Upper lobe of right lung (tissue), 1 donor: ENCODE data around the gene SLC6A18. TPM values are rescaled to one million over a fixed set of nuclear protein-coding genes. Genes with fewer than 3 reads are reported as not detected.
"Not testable (repeated sequence)": the region's sequence is repeated elsewhere in the genome, so short reads cannot be mapped to it uniquely, and the experiment has no call there.

Source experiments
- ATAC-seq: fragments of 200-7000 bp; cut with Tn5 transposase; one replicate; pipeline ENCODE4 v1.9.1; 2020; ENCODE audit warnings: mild to moderate bottlenecking, moderate library complexity
- DNase-seq: peaks from one replicate; pipeline ENCODE4 v3.0.0-alpha.2; 2020
- H3K27ac ChIP-seq: fragments of 200-600 bp; one replicate; pipeline ENCODE4 v1.8.0; 2022
- H3K27me3 ChIP-seq: fragments of 200-600 bp; one replicate; pipeline ENCODE4 v1.8.0; 2022; ENCODE audit warnings: mild to moderate bottlenecking
- H3K36me3 ChIP-seq: fragments of 200-600 bp; one replicate; pipeline ENCODE4 v1.8.0; 2022
- H3K4me1 ChIP-seq: fragments of 200-600 bp; one replicate; pipeline ENCODE4 v1.8.0; 2022
- H3K4me3 ChIP-seq: fragments of 200-600 bp; one replicate; pipeline ENCODE4 v1.8.0; 2022; ENCODE audit warnings: mild to moderate bottlenecking
- H3K9me3 ChIP-seq: fragments of 200-600 bp; one replicate; pipeline ENCODE4 v1.8.0; 2022
- CTCF ChIP-seq: fragments of 200-600 bp; IDR thresholded peaks from one replicate; pipeline ENCODE4 v1.8.0; 2022; ENCODE audit warnings: antibody characterized with exemption
- intact Hi-C: fragments of 100-400 bp; cut with DNase I; formaldehyde crosslinking; loops from one replicate; pipeline ENCODE4 v1.11.0; 2022
- total RNA-seq: library from RNA; stranded (reverse); fragmentation: NEBNext Ultra II Directional; extraction: Animal tissue kit (Norgen Biotek cat#: 25700); gene quantifications from one replicate; pipeline ENCODE4 v1.2.1, GENCODE V29; 2021
- donor health status: DM: no; HTN: yes; CAD: no; lungs with severe emphysema.

SLC6A18 gene
- total RNA-seq, 1 donor from 2014 or later, result not detected

DNA sequence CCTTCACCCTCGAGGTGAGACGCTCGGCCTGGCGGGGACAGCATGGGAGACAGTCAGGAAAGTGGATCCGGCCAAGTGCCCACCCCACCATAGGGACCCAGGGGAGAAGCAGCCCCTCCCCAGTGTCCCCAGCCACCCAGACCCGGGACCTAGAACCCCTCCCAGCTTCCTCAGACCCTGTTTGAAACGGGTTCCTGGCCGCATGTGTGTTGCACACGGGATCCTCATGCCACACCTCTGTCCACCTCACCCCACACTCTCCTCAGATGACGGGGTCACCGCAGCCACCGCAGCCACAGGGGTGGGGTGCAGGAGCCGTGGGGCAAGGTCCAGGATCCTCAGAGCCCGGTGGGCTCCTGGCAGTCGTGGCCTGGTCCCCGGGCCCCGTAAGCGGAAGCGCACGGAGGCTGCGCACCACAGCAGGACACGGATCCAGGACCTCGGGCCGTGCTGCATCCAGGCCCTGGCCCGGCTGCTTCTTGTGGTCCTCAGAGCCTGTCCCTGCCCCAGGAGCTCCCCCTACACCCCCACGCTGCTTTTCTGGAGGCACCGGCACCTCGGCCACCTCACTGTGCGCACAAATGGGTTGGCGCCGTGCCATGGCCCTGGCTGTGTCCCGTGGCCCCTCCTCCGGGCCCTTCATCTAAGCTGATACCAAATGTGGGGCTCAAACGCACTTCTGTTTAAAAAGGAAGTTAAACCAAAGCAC lies 54.4 kb downstream of the SLC6A18 start:
- DNase-seq (peak; percentile 59), ATAC-seq (no peak)
- intact Hi-C loops, result no loop called here

GRCh38 chr5:1280177-1281037 lies 55.2 kb downstream of the SLC6A18 start:
- Histone ChIP-seq H3K36me3 (no peaks in the 10 kb centered on the region), H3K27ac (no peak overlapping the region), H3K4me1 (no peaks in the 10 kb centered on the region), H3K4me3 (no peak overlapping the region), H3K27me3 (no peaks in the 10 kb centered on the region), H3K9me3 (no peaks in the 10 kb centered on the region)
- TF ChIP-seq CTCF, result no peak
- ATAC-seq, result peak; percentile 15
- intact Hi-C loops, result no loop called here
- peak; percentile 59 for DNase-seq

More for the DNA sequence above, 54.4 kb downstream of the SLC6A18 start:
- H3K27ac ChIP-seq, result no peak overlapping the region
- no peaks in the 10 kb centered on the region for H3K9me3 ChIP-seq
- H3K27me3 ChIP-seq, result no peaks in the 10 kb centered on the region
- no peaks in the 10 kb centered on the region for H3K4me1 ChIP-seq
- TF ChIP-seq CTCF, result no peak
- H3K36me3 ChIP-seq, result no peaks in the 10 kb centered on the region
- no peak overlapping the region for H3K4me3 ChIP-seq

- no peak overlapping the region for H3K27ac ChIP-seq
- H3K27me3 ChIP-seq, result no peaks in the 10 kb centered on the region
- H3K9me3 ChIP-seq, result no peaks in the 10 kb centered on the region
- H3K36me3 ChIP-seq, result no peaks in the 10 kb centered on the region
- peak; percentile 30 for DNase-seq
- no peak for ATAC-seq
- no peaks in the 10 kb centered on the region for H3K4me1 ChIP-seq
- intact Hi-C loops, result no loop called here
- TF ChIP-seq CTCF, result no peak
- no peak overlapping the region for H3K4me3 ChIP-seq
Measured at GRCh38 chr5:1281038-1281882, 56.1 kb downstream of the SLC6A18 start.

DNA sequence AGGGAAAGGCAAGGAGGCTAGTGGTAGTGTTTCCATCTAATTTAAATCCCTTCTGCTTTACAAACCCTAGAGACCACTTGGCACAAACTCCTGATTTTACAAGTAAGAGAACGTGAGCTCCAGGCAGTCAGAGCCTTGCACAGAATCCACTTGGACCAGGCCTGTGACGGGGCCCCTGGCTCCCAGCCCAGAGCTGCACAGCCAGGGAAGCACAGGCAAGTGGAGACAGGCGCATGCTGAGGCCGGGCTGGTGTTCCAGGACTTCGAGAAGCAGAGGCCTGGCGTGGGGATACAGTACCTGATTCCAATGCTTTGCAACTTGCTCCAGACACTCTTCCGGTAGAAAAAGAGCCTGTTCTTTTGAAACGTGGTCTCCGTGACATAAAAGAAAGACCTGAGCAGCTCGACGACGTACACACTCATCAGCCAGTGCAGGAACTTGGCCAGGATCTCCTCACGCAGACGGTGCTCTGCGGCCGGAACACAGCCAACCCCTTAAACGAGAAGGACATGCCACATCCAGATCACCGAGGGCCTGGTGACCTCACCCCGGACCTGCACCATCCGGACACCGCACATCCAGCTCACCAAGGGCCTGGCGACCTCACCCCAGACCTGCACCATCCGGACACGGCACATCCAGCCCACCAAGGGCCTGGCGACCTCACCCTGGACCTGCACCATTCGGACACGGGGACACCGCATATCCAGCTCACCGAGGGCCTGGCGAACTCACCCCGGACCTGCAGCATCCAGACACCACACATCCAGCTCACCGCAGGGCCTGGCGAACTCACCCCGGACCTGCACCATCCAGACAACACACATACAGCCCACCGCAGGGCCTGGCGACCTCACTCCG lies 57.2 kb downstream of the SLC6A18 start:
- peak; percentile 50 for DNase-seq
- Histone ChIP-seq H3K9me3 (no peaks in the 10 kb centered on the region), H3K4me3 (no peak overlapping the region), H3K27me3 (no peaks in the 10 kb centered on the region), H3K36me3 (no peaks in the 10 kb centered on the region), H3K27ac (no peak overlapping the region), H3K4me1 (no peaks in the 10 kb centered on the region)
- ATAC-seq, result no peak
- TF ChIP-seq CTCF, result no peak
- intact Hi-C loops, result no loop called here

DNA sequence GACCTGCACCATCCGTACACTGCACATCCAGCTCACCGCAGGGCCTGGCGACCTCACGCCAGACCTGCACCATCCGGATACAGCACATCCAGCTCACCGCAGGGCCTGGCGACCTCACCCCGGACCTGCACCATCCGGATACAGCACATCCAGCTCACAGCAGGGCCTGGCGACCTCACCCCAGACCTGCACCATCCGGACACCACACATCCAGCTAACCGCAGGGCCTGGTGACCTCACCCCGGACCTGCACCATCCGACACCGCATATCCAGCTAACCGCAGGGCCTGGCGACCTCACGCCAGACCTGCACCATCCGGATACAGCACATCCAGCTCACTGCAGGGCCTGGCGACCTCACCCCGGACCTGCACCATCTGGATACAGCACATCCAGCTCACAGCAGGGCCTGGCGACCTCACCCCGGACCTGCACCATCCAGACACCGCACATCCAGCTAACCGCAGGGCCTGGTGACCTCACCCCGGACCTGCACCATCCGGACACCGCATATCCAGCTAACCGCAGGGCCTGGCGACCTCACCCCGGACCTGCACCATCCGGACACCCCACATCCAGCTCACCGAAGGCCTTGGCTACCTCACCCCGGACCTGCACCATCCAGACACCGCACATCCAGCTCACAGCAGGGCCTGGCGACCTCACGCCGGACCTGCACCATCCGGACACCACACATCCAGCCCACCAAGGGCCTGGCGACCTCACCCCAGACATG lies 58.0 kb downstream of the SLC6A18 start:
- ATAC-seq, H3K4me3 ChIP-seq, intact Hi-C loops, H3K27me3 ChIP-seq, H3K9me3 ChIP-seq, H3K36me3 ChIP-seq, H3K4me1 ChIP-seq, H3K27ac ChIP-seq: not testable (repeated sequence)
- peak; percentile 39 for DNase-seq

- H3K36me3 ChIP-seq, H3K27me3 ChIP-seq, DNase-seq, ATAC-seq, H3K4me3 ChIP-seq, H3K27ac ChIP-seq, H3K4me1 ChIP-seq, H3K9me3 ChIP-seq, intact Hi-C loops: not testable (repeated sequence)
Measured at GRCh38 chr5:1283729-1284041, 58.5 kb downstream of the SLC6A18 start.

DNA sequence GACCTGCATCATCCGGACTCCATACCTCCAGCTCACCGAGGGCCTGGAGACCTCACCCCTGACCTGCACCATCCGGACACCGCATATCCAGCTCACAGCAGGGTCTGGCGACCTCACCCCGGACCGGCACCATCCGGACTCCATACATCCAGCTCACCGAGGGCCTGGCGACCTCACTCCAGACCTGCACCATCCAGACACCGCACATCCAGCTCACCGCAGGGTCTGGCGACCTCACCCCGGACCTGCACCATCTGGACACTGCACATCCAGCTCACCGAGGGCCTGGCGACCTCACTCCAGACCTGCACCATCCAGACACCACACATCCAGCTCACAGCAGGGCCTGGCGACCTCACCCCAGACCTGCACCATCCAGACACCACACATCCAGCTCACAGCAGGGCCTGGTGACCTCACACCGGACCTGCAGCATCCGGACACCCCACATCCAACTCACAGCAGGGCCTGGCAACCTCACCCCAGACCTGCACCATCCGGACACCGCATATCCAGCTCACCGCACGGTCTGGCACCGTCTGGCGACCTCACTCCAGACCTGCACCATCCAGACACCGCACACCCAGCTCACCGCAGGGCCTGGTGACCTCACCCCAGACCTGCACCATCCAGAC lies 59.3 kb downstream of the SLC6A18 start:
- peak; percentile 32 for DNase-seq
- H3K4me1 ChIP-seq, H3K36me3 ChIP-seq, H3K4me3 ChIP-seq, H3K9me3 ChIP-seq, ATAC-seq, intact Hi-C loops, H3K27me3 ChIP-seq, H3K27ac ChIP-seq: not testable (repeated sequence)
